Effector memory CD8-positive, alpha-beta T cell (primary cell): ENCODE results near the gene MYO18B.

ENCODE experiments used
- ATAC-seq: fragments of 150-1000 bp; cut with Tn5 transposase; replicated peaks from 2 replicates; pipeline ENCODE4 v1.10.0; 2021; ENCODE audit warnings: mild to moderate bottlenecking, moderate library complexity
- DNase-seq, 3 experiments: peaks; one replicate each; pipeline ENCODE4 v3.0.0; 2021
- H3K27ac Mint-ChIP-seq, 2 donors: one replicate each; pipeline ENCODE4 v1.8.0; 2022; ENCODE audit warnings: mild to moderate bottlenecking in 2 of 2, mixed read lengths in 2 of 2, moderate library complexity in 2 of 2
- H3K27me3 Mint-ChIP-seq, 2 donors: one replicate each; pipeline ENCODE4 v1.8.0; 2022; ENCODE audit warnings: mixed read lengths in 2 of 2
- H3K36me3 Mint-ChIP-seq: one replicate; pipeline ENCODE4 v1.8.0; 2022; ENCODE audit warnings: mild to moderate bottlenecking, moderate library complexity, mixed read lengths; ENCODE audit not compliant: insufficient read depth
- H3K4me1 Mint-ChIP-seq, 2 donors: one replicate each; pipeline ENCODE4 v1.8.0; 2022; ENCODE audit warnings: low read depth in 2 of 2, mixed read lengths in 2 of 2
- H3K4me3 Mint-ChIP-seq, 2 donors: one replicate each; pipeline ENCODE4 v1.8.0; 2022; ENCODE audit warnings: mild to moderate bottlenecking in 2 of 2, mixed read lengths in 2 of 2, moderate library complexity in 2 of 2
- H3K9me3 Mint-ChIP-seq, 2 donors: one replicate each; pipeline ENCODE4 v1.8.0; 2022; ENCODE audit warnings: mixed read lengths in 2 of 2

Gene MYO18B

DNA sequence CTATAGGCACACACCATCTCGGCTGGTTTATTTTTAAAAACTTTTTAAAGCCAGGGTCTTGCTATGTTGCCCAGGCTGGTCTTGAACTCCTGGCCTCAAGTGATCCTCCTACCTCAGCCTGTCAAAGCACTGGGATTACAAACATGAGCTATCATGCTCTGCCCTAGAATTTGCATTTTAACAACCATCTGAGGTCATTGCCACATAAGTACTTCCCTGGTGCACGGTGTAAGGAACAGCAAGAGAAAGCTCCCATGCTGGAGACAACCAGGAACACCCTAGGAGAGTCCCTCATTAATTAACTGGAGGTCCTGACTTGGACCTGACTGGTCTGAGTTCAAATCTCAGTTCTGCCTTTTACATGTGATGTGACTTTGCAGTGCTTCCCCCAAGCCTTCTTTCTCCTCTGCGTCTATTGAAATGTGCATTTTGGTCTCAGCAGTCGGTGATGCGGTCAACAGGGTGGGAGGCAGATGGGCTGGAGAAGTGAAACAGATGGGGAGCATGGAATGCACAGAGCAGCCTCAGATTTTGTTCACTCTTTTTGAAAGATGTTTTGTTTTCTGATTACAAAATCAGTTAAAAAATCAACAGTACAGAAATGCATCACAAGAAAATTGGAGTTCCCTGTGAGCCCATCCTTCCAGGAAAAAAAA, 146.5 kb downstream of the MYO18B start:
- no peak overlapping the region for H3K4me3 Mint-ChIP-seq
- no peak overlapping the region for H3K27ac Mint-ChIP-seq
- no peak for DNase-seq
- H3K9me3 Mint-ChIP-seq = no peaks in the 10 kb centered on the region
- H3K36me3 Mint-ChIP-seq = no peaks in the 10 kb centered on the region
- no peak for ATAC-seq
- H3K4me1 Mint-ChIP-seq = no peaks in the 10 kb centered on the region
- H3K27me3 Mint-ChIP-seq = peaks cover 24 to 29% of the 10 kb centered on the region in 2 donors

DNA sequence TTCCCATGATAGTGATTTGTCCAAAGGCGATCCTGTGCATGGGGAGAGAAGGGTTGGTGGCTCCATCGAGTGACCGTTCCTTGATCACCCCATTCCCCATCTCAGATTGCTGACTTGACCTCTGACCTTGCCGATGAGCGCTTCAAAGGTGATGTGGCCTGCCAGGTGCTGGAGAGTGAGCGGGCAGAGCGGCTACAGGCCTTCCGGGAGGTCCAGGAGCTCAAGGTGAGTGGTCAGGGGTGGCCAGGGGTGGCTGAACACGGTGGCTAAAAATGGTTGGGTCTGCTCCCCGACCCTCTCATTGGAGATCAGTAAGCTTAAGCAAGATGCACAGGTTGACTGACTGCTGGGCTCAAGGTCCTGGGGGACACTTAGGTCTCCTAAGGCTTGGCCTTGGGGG, 148.7 kb downstream of the MYO18B start:
- Mint-ChIP-seq H3K4me1 (no peaks in the 10 kb centered on the region), H3K27me3 (peaks cover 24 to 35% of the 10 kb centered on the region in 2 donors), H3K4me3 (no peak overlapping the region), H3K9me3 (no peaks in the 10 kb centered on the region), H3K36me3 (no peaks in the 10 kb centered on the region), H3K27ac (no peak overlapping the region)
- DNase-seq = no peak
- no peak for ATAC-seq

DNA sequence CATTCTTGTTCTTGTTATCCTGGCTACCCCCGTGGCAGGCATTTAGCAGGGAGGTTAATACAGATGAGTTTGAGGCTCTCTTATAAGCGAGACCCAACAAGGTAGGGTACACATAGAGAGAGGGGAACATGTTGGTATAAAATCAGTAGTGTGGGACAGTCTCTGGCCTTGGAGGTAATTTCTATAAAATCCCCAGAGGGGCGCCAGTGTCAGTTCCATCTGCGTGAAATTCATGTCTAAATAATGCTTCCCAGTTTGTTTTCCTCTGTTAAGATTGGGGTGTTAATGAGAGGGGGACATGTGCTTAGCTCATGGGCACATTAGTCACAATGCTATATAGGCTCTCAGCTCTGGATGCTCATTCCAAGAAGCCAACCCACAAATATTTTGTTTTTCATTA, 150.7 kb downstream of the MYO18B start:
- Mint-ChIP-seq H3K4me3 (no peak overlapping the region), H3K4me1 (no peaks in the 10 kb centered on the region), H3K36me3 (no peaks in the 10 kb centered on the region), H3K27ac (no peak overlapping the region), H3K9me3 (no peaks in the 10 kb centered on the region), H3K27me3 (peaks cover 30 to 44% of the 10 kb centered on the region in 2 donors)
- ATAC-seq (no peak), DNase-seq (no peak)

DNA sequence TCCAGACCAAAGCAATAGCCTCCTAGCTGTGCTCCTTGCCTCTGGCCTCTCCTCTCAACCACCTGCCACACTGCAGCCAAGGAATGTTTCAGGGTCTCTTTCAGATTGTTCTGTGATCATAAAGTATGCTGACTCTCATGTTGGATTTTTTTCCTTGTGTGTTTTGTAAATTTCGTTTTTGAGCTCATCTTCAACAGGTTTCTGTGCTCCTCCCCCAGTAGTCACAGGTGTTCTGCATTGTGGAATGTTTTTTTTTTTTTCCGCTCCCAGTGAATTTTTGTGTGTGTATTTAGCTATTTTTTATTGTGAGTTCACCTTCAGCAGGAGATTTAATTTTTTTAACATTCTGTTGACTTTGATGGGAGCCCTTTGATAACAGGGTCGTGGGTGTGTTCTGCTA, 153.7 kb downstream of the MYO18B start:
- ATAC-seq (no peak), DNase-seq (no peak)
- H3K27ac Mint-ChIP-seq = no peak overlapping the region
- H3K9me3 Mint-ChIP-seq = no peaks in the 10 kb centered on the region
- no peak overlapping the region for H3K4me3 Mint-ChIP-seq
- H3K36me3 Mint-ChIP-seq = no peaks in the 10 kb centered on the region
- H3K27me3 Mint-ChIP-seq = peaks cover 26 to 31% of the 10 kb centered on the region in 2 donors
- no peaks in the 10 kb centered on the region for H3K4me1 Mint-ChIP-seq

DNA sequence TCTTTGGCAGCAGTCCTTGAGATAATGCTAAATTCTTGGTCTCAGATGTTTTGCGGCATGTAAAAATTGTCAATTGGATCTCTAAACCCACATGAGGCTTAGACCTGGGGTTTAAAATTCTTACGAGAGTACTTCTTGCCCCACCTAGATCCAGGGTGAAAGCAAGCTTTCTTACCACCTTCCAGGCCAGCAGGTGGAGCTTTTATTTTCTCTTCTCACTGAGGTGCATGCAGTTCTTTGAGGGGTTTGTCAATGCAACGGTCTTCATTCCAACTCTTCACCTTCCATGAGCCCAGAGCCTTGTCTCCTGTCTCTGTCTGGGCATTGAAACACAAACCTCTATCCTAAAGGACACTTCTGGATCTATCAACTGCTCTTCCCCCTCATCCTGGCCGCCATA, 154.1 kb downstream of the MYO18B start:
- H3K27ac Mint-ChIP-seq = no peak overlapping the region
- H3K4me3 Mint-ChIP-seq = no peak overlapping the region
- H3K27me3 Mint-ChIP-seq = peaks cover 21 to 27% of the 10 kb centered on the region in 2 donors
- H3K36me3 Mint-ChIP-seq = no peaks in the 10 kb centered on the region
- ATAC-seq = no peak
- DNase-seq = no peak
- no peaks in the 10 kb centered on the region for H3K4me1 Mint-ChIP-seq
- no peaks in the 10 kb centered on the region for H3K9me3 Mint-ChIP-seq

DNA sequence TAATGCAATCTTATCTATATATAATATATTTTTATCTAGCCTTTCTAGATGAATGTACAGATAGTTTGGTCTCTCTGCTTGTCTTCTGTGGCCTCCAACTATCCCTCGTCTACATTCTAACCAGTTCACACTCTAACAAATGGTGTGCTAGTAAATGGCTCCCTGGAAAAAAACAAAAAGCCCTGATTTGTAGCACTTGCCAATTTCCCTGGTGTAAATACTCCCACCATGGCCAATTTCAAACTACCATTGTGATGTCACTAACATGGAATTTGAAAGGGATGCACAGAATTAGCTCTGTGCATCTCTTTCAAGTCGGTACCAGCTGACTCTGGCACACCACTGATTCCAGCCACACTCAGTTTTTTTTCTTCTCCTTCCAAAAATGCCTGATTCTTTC, 154.6 kb downstream of the MYO18B start:
- ATAC-seq (no peak), DNase-seq (no peak)
- Mint-ChIP-seq H3K4me1 (no peaks in the 10 kb centered on the region), H3K27me3 (peaks cover 20 to 24% of the 10 kb centered on the region in 2 donors), H3K36me3 (no peaks in the 10 kb centered on the region), H3K9me3 (no peaks in the 10 kb centered on the region), H3K4me3 (no peak overlapping the region), H3K27ac (no peak overlapping the region)

DNA sequence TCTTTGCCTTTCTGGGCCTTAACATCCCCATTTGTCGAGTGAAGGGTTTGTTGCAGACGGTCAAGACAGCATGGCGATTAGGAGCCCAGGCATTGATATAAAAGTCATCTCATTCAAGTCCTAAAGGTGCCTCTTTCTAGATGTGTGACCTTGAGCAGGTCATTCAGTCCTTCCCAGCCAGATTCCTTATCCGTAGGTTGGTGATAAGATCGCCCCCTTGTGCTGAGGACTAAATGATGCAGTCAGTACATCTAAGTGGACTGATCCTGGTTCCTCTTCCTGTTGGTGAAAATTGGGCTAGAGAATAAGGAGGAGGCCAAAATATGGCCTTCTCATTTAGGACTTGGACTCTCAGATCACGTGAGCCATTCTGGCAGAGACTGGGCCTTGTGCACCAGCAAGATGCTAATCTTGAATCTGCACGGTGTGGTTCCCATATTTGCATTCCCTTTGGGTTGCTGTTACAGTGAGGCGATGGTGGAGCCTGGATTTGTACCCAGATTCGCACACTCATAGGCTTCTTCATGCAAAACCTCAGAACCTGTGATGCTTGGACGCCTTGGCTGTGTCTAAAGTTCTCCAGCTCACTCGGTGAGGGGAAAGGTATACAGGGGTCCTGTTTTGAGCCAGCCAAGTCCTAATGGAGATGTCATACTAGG, 156.8 kb downstream of the MYO18B start:
- Mint-ChIP-seq H3K4me1 (no peaks in the 10 kb centered on the region), H3K4me3 (no peak overlapping the region), H3K27me3 (peaks cover 18 to 40% of the 10 kb centered on the region in 2 donors), H3K9me3 (no peaks in the 10 kb centered on the region), H3K36me3 (no peaks in the 10 kb centered on the region), H3K27ac (no peak overlapping the region)
- ATAC-seq (no peak), DNase-seq (no peak)

DNA sequence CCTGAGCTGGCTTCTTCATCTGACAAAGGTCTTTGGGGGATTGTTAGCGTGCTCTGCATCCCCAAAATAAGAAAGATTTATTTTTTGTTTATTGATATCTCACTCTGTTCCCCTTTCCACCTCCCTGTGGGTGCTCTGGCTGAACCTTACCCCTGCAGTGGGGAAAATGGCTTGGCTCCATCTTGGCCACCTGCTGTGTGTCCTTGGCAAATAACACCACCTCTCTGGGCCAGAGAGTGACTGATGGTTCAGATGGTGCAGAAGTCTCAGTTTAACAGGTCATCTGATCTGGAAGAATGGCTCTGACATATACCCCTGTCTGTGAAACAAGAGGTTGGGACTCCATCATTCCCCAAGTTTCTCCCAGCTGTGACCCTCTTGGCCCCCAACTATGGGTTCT, 157.6 kb downstream of the MYO18B start:
- Mint-ChIP-seq H3K4me3 (no peak overlapping the region), H3K4me1 (no peaks in the 10 kb centered on the region), H3K9me3 (no peaks in the 10 kb centered on the region), H3K27me3 (peaks cover 19 to 41% of the 10 kb centered on the region in 2 donors), H3K36me3 (no peaks in the 10 kb centered on the region), H3K27ac (no peak overlapping the region)
- DNase-seq (no peak), ATAC-seq (no peak)

DNA sequence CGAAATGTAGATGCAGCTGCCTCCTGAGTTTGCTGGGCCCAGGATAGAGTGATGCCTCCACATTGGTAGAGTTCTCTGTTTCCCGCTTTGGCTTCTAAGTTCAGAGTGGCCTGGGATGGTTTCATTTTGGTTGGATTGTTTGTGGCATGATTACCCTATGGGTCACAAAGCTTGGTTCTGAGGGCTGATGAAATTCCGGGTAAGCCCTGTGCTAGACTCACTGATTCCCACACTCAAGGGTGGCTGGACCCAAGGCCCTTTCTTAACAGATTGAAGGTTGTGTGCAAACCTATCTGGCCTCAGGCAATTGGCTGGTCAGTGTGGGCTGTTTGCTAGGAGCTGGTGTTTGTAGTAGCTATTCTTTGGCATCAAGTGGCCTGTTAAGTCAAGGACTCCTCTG, 158.4 kb downstream of the MYO18B start:
- no peaks in the 10 kb centered on the region for H3K36me3 Mint-ChIP-seq
- H3K27me3 Mint-ChIP-seq = peaks cover 23 to 43% of the 10 kb centered on the region in 2 donors
- H3K4me1 Mint-ChIP-seq = no peaks in the 10 kb centered on the region
- ATAC-seq (no peak), DNase-seq (no peak)
- no peak overlapping the region for H3K4me3 Mint-ChIP-seq
- no peaks in the 10 kb centered on the region for H3K9me3 Mint-ChIP-seq
- no peak overlapping the region for H3K27ac Mint-ChIP-seq

DNA sequence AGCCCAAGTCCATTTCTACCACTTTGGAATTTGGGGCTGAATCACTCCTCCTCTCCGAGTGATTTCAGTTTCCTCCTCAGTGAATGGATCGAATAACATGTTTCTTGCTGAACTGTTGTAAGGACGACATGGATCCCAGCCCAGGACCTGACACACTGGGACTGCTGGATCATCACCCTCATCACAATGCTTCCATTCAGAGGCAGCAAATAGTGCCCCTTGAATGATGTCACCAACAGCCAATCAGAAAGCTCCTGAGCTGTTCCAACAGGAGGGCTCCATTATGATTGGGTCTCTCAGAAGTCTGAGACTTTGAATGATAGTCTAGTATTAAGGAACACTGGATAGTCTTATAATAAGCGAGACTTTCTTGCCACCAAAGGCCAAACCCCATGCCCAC, 158.9 kb downstream of the MYO18B start:
- H3K4me3 Mint-ChIP-seq = no peak overlapping the region
- peaks cover 25 to 46% of the 10 kb centered on the region in 2 donors for H3K27me3 Mint-ChIP-seq
- no peak overlapping the region for H3K27ac Mint-ChIP-seq
- ATAC-seq (no peak), DNase-seq (no peak)
- no peaks in the 10 kb centered on the region for H3K9me3 Mint-ChIP-seq
- H3K4me1 Mint-ChIP-seq = no peaks in the 10 kb centered on the region
- no peaks in the 10 kb centered on the region for H3K36me3 Mint-ChIP-seq

DNA sequence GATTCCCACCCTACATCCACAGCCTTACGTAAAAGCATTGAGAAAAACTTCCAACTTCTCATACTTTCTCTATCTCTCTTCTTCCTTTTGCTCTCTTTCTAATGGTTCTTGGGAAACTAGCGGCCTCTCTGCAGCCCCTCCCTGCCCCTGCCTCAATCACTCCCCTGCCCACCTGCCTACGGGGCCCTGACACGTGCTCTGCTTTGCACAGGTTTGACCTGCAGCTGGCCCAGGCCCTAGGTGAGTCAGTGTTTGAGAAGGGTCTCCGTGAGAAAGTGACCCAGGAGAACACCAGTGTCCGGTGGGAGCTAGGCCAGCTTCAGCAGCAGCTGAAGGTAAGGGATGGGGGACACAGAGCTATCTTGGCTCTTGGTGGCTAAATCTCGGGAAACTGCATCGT, 160.4 kb downstream of the MYO18B start:
- Mint-ChIP-seq H3K9me3 (no peaks in the 10 kb centered on the region), H3K27me3 (peaks cover 19 to 35% of the 10 kb centered on the region in 2 donors), H3K27ac (no peak overlapping the region)

DNA sequence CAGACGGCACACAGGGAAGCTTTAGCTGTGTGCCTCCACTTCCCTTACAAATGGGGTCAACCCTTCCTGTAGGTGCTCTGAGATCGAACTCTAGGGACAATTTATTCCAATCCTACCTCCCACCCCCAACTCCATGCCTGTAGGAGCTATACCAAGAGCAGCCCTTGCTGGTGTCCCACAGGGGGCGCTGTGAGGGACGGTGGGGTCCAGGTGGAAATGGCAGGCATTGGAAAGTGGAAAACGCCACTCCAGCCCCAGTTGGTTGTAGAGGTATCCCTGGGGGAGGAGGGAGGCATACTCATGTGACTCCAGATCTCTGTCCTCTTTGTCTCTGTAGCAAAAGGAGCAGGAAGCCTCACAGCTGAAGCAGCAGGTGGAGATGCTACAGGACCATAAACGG, 161.3 kb downstream of the MYO18B start:
- H3K27me3 Mint-ChIP-seq = peaks cover 24 to 35% of the 10 kb centered on the region in 2 donors
- H3K36me3 Mint-ChIP-seq = no peaks in the 10 kb centered on the region
- DNase-seq = no peak
- no peak for ATAC-seq
- no peaks in the 10 kb centered on the region for H3K9me3 Mint-ChIP-seq
- H3K4me1 Mint-ChIP-seq = no peaks in the 10 kb centered on the region
- no peak overlapping the region for H3K27ac Mint-ChIP-seq
- no peak overlapping the region for H3K4me3 Mint-ChIP-seq

More for the DNA sequence above, 160.4 kb downstream of the MYO18B start:
- Mint-ChIP-seq H3K4me1 (no peaks in the 10 kb centered on the region), H3K36me3 (no peaks in the 10 kb centered on the region), H3K4me3 (no peak overlapping the region)
- DNase-seq (no peak), ATAC-seq (no peak)

DNA sequence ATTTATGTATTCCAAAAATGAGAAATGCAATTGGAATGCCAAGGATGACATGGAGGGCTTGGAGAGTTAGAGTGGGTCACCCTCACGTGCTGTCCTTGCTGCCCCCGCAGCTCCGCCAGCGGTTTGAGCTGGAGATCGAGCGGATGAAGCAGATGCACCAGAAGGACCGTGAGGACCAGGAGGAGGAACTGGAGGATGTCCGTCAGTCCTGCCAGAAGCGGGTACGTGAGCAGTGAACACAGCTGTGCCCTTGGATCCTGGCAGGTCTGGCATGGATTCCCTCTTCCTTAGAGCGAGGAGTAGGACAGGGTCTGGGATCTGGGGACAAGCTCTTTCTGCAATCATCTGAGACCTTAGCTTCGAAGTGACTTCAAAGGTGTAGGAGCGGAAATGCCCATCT, 166.2 kb downstream of the MYO18B start:
- H3K4me3 Mint-ChIP-seq = no peak overlapping the region
- peaks cover 21 to 40% of the 10 kb centered on the region in 2 donors for H3K27me3 Mint-ChIP-seq
- no peaks in the 10 kb centered on the region for H3K36me3 Mint-ChIP-seq
- H3K9me3 Mint-ChIP-seq = no peaks in the 10 kb centered on the region
- no peak for ATAC-seq
- DNase-seq = no peak
- H3K4me1 Mint-ChIP-seq = no peaks in the 10 kb centered on the region
- no peak overlapping the region for H3K27ac Mint-ChIP-seq

DNA sequence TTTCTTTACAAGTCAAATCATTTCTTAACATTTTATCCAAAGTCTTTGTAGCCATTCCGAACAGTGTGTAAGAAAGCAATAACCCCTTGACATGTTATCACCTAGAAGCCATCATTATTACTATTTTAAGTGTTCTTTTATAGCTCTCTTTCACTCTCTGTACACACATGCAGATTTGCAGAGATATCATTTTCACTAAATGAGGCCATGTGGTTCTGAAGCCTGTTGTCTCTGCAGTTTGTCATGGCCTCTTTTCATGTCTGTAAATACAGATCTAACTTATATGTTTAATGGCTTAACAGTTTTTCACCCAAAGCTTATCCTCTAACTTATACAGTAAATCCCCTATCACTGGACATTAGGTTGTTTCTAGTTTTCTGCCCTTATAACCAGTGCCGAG, 166.8 kb downstream of the MYO18B start:
- Mint-ChIP-seq H3K27me3 (peaks cover 18 to 38% of the 10 kb centered on the region in 2 donors), H3K4me3 (no peak overlapping the region), H3K9me3 (no peaks in the 10 kb centered on the region), H3K36me3 (no peaks in the 10 kb centered on the region), H3K4me1 (no peaks in the 10 kb centered on the region), H3K27ac (no peak overlapping the region)
- ATAC-seq (no peak), DNase-seq (no peak)
